SIG-M5 (cell line): ENCODE measurements around the gene RIMS3.
"Not testable (repeated sequence)": the region's sequence is repeated elsewhere in the genome, so short reads cannot be mapped to it uniquely, and the experiment has no call there.

Experiments used
- DNase-seq: peaks from one replicate; lab custom pipeline; 2025; lab: John Stamatoyannopoulos, UW

The RIMS3 gene

GRCh38 chr1:40630488-40631223 lies 34.8 kb downstream of the RIMS3 start:
- no peak for DNase-seq

GRCh38 chr1:40629546-40629945 lies 35.9 kb downstream of the RIMS3 start:
- not testable (repeated sequence) for DNase-seq

- DNase-seq, result no peak
These were observed 36.6 kb downstream of the RIMS3 start for GRCh38 chr1:40628903-40629292.

GRCh38 chr1:40627987-40628902 lies 37.2 kb downstream of the RIMS3 start:
- DNase-seq, result no peak

- DNase-seq, result no peak
These were observed 39.1 kb downstream of the RIMS3 start for GRCh38 chr1:40626383-40626770.

GRCh38 chr1:40625476-40626382 lies 39.8 kb downstream of the RIMS3 start:
- DNase-seq, result no peak

GRCh38 chr1:40625076-40625475 lies 40.4 kb downstream of the RIMS3 start:
- DNase-seq, result no peak

- no peak for DNase-seq
These were observed 42.4 kb downstream of the RIMS3 start for GRCh38 chr1:40622936-40623629.

- no peak for DNase-seq
These were observed 43.5 kb downstream of the RIMS3 start for GRCh38 chr1:40621821-40622450.

GRCh38 chr1:40620586-40621210 lies 44.8 kb downstream of the RIMS3 start:
- no peak for DNase-seq

GRCh38 chr1:40620150-40620549 lies 45.3 kb downstream of the RIMS3 start:
- no peak for DNase-seq

- DNase-seq, result no peak
These were observed 47.4 kb downstream of the RIMS3 start for GRCh38 chr1:40618108-40618507.

GRCh38 chr1:40612345-40612831 lies 53.1 kb downstream of the RIMS3 start:
- no peak for DNase-seq

GRCh38 chr1:40610156-40610555 lies 55.3 kb downstream of the RIMS3 start:
- no peak for DNase-seq

GRCh38 chr1:40607921-40608320 lies 57.6 kb downstream of the RIMS3 start:
- DNase-seq, result no peak

GRCh38 chr1:40606978-40607377 lies 58.5 kb downstream of the RIMS3 start:
- no peak for DNase-seq

- DNase-seq, result no peak
These were observed 59.3 kb downstream of the RIMS3 start for GRCh38 chr1:40606194-40606593.

GRCh38 chr1:40599926-40600325 lies 65.6 kb downstream of the RIMS3 start:
- DNase-seq, result no peak

- DNase-seq, result no peak
These were observed 69.9 kb downstream of the RIMS3 start for GRCh38 chr1:40595623-40596022.

- no peak for DNase-seq
These were observed 71.3 kb downstream of the RIMS3 start for GRCh38 chr1:40594187-40594531.
